ENCODE measurements around the gene CTDNEP1.
"Not testable (repeated sequence)": the region's sequence is repeated elsewhere in the genome, so short reads cannot be mapped to it uniquely, and the experiment has no call there.

The CTDNEP1 gene

DNA sequence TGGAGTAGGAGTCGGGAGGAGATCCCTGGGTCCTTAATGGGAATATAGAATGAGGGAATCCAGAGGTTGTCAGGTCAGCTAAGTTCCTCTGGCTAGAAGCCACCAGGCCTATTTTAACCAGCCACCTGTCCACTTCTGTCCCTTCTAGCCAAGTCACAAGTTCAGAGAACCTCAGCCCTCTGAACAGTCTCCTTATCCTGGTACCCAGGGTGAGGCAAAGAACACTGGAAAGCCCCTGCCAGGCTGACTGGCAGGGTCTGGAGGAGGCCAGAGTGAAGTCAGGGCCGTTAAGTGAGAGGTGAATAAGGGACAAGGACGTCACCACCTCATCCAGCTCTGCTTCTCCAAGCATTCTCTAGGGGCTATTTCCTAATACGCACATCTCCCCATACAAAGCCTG, 2.7 kb downstream of the CTDNEP1 start:
- no peak for DNase-seq (ENCODE audit: low read depth)

DNA sequence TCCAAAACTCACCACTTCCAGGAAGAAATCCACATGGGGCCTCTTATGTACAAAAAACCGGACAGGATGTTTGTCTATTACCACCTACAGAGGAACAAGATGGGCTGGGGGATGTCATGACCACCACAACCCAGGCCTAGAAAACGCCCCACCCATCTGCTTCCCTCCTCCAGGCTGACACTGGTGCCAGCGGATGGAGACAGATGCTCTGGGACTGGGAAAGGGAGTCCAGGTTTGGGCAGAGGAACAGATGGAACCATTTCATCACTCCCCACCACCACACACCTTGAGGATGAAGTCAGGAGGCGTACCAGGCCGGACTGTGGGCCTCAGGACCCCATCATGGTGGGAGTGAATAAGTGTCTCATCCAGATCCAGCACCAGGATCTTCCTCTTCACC, 4.8 kb downstream of the CTDNEP1 start:
- DNase-seq (ENCODE audit: low read depth), result no peak

DNA sequence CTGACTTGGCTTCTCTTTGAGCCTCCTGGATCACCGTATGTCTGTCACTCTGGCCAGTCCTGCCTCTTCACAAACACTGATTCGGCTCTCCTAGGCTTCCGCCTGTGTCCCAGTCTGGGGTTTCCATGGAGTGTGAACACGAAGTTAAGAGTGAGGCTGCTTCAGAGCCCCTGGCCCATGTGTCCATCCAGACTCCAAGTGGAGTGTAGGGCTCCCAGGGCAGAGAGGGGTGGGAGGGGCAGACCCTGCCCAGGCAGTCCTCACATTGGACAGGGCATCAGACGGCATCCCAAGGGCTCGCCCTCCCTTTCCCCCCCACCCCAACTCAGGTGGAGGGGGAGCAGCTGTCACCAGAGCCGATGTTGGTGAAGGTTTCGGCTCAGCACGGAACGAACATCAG, 7.7 kb downstream of the CTDNEP1 start:
- DNase-seq (ENCODE audit: low read depth), result not testable (repeated sequence)

DNA sequence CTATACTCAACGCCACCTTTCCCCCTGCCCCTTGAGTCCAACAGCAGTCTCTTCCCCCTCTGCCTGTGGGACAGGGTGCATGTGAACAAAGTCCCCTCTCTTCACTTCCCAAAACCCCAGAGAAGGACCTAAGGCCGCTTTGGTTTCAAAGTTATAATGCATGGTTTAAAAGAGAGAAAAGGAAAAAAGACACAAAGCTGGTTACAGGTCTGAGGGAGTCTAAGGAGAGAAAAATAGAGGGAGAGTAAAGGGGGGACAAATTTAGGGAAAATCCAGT, 8.1 kb downstream of the CTDNEP1 start:
- no peak for DNase-seq (ENCODE audit: low read depth)

GRCh38 chr17:7242717-7243452, 8.6 kb downstream of the CTDNEP1 start:
- peak; percentile 86 for DNase-seq (ENCODE audit: low read depth)

- DNase-seq (ENCODE audit: low read depth), result peak; percentile 94
Measured at GRCh38 chr17:7241783-7242716, 9.5 kb downstream of the CTDNEP1 start, which contains the start of gene GABARAP. Gene GABARAP (minus strand): TSS chr17:7242449. CDS start chr17:7242330, 119 bp downstream.

DNA sequence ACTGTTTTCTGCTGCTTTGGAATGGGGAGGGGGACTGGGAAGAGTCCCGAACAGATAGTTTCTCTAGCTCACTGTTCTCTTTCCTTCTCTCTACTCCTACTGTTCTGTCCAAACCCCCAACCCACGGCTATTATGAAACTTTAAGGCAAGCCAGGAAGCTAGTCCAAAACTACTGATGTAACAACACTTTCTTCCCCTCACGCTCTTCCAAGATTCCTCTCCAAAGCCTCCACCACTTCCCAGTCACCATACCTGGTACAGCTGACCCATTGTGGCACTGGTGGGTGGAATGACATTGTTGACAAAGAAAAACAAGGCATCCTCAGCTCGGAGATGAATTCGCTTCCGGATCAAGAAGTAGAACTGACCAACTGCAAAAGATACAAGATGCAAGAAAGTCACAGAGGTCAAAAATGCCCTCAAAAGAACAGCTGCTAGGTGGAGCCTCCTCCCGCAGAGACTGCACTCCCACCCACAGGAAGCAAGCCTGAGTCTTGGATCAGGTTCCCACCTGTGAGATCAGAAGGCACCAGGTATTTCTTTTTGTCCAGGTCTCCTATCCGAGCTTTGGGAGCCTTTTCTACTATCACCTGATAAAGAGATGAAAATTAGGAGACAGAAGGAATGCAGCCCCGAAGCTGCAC, 10.3 kb downstream of the CTDNEP1 start:
- no peak for DNase-seq (ENCODE audit: low read depth)

DNA sequence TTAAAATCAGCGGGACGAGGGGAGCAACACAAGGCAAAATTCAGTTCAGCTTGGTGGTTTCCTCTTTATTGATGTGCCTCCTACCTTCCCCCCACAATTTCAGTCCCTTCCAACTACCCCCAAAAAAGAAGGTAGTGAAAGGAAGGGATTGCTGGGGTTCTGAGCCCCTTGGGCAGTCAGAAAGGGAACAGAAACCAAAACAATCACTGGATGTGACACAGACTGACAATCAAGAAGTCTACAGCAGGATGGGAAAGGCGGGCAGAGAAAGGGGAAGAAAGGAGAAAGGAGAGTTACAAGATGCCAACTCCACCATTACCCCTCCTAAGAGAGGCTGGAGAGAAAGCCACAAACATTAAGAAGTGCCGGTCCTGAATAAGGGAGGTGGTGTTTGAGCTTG, 11.2 kb downstream of the CTDNEP1 start:
- DNase-seq (ENCODE audit: low read depth), result no peak

- peak; percentile 94 for DNase-seq (ENCODE audit: low read depth)
Measured at GRCh38 chr17:7239091-7240027, 12.2 kb downstream of the CTDNEP1 start, which contains the start of gene PHF23. Gene PHF23 (minus strand): TSS chr17:7239457. CDS start chr17:7239279, 178 bp downstream.

- DNase-seq (ENCODE audit: low read depth), result no peak
Measured at GRCh38 chr17:7238420-7239090, 13.0 kb downstream of the CTDNEP1 start.

DNA sequence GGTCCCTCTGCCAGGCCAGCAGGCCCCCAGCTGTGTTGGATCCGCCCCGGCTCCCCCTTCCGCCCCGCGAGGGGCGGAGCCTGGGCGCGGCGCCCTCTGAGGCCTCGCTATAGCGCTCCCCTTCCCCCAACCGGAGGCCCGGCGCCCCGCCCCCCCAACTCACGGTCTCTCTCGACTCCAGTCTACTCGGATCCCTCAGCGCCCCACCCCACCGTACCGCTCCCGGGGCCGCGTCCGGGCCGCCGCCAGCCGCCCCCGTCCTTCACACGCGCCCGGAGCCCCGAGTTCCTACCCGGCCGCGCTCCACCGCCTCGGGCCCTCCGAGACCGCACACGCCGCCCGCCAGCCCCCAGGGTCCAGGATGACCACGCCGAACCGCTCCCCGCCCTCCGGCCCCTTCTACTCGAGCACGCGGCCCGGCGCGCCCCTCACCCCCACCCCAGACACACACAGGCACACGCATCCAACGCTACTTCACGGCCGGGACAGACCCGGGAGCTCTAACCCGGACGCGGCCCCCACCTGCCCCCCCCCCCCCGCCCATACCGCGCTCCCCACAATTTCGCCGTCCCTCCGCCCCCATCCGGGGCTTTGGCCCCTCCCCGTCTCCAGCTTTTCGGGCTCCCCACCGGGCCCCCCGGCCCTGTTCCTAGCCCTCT, 13.6 kb downstream of the CTDNEP1 start:
- DNase-seq (ENCODE audit: low read depth), result peak; percentile 70

- no peak for DNase-seq (ENCODE audit: low read depth)
Measured at GRCh38 chr17:7237266-7237760, 14.2 kb downstream of the CTDNEP1 start.

- DNase-seq (ENCODE audit: low read depth), result no peak
Measured at GRCh38 chr17:7236808-7237207, 14.7 kb downstream of the CTDNEP1 start.

DNA sequence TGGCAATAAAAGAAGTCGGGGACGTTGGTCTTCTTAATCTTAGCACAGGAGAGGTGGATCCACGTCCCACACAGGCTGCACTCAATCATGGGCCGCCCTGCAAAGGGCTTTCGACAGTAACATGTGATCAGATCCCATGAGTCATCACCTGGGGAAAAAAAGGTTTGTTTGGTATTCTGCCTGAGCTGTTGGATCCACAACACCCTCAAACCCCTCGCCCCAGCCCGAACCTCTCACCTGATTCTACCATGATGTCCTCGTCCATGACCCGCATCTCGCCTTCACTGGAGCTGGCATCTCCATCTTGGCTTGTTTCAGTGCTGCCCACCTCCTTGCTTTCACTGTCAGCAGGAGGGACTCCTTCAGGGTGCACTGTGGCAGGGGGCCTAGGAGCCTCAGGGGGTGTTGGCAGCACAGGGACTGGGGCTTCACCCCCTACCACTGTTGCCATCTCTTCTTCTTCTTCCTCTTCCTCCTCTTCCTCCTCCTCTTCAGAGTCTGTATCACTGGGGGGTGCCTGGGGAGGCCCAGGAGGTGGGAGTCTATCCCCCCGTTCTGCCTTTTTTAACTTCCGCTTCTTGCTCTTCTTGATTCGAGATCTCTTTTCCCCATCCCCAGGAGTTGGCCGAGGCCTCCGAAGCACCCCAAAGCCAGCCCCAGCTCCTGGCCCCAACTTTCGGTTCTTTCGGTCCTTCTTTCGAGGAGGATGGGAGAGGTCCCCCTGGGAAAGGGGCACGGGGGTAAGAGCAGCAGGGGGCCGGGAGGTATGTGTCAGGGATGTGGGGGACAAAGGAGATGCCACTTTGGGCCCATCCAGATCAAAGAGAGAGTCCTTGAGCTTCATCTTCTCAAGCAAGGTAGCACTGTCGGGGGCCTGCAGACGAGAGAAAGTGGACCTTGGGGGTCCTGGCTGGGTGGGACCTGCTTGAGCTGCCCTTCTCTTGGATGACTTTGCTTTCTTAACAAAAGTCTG, 15.6 kb downstream of the CTDNEP1 start:
- no peak for DNase-seq (ENCODE audit: low read depth)

DNA sequence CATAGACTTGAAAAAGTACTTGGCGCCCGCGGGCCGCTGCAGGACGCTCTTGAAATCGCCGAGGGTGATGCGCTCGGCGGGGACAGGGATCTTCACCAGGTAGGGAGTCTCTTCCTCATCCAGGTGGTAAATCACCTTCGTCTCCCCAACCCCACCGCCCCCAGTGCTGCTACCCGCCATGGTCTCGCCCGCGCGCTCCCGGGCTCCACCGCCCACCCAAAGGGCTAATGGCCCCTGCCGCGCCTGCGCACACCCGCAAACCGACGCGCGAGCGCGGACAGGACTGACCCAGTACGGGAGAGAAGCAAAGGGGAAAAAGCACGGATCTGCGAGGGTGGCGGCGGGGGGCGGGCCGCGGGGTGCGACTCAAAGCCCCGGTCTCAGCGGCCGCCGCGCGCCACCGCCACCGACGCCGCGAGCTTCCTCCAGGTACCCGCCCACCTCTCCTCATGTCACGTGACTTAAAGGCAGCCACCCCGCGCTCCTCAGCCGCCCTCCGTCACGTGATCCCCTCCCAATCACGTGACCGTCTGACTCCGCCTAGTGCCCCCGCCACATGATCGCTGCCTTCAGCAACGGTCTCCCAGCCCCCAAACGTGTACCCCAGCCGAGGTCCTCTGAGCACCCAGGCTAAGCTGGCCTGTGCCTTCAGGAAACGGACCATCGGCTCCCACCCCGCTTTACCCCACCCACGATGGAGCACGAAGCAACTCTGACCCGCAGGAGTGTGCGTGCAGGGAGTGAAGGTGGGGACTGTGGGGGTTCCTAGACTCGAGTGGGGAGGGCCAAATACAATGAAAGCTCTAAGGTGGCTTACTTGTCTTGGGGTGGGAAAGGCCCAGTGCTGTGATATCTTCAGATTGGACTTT, 17.2 kb downstream of the CTDNEP1 start, which contains the start of gene DVL2:
Gene DVL2, minus strand, starts transcription at position 435 of the 869 bp plus-strand sequence. Its CDS starts 255 bp downstream, at position 180.
- DNase-seq (ENCODE audit: low read depth), result peak; percentile 91

- DNase-seq (ENCODE audit: low read depth), result no peak
Measured at GRCh38 chr17:7233701-7234082, 17.8 kb downstream of the CTDNEP1 start.

GRCh38 chr17:7232114-7232513, 19.4 kb downstream of the CTDNEP1 start:
- no peak for DNase-seq (ENCODE audit: low read depth)

GRCh38 chr17:7229504-7229903, 22.0 kb downstream of the CTDNEP1 start:
- no peak for DNase-seq (ENCODE audit: low read depth)

Data from stimulated activated CD8-positive, alpha-beta memory T cell treated with anti-CD3 and anti-CD28 coated beads, Interleukin-15, amount 100 ng/mL, for 1 hour (primary cell).